SIG-M5 treated with dmso at 0.1 percent for 504 hours (cell line): ENCODE measurements around the gene INTS2.
"Not testable (repeated sequence)": the region's sequence is repeated elsewhere in the genome, so short reads cannot be mapped to it uniquely, and the experiment has no call there.

Experiments
- DNase-seq: peaks from one replicate; lab custom pipeline; 2025; ENCODE audit not compliant: unreplicated experiment; lab: John Stamatoyannopoulos, UW

INTS2 gene, protein sequence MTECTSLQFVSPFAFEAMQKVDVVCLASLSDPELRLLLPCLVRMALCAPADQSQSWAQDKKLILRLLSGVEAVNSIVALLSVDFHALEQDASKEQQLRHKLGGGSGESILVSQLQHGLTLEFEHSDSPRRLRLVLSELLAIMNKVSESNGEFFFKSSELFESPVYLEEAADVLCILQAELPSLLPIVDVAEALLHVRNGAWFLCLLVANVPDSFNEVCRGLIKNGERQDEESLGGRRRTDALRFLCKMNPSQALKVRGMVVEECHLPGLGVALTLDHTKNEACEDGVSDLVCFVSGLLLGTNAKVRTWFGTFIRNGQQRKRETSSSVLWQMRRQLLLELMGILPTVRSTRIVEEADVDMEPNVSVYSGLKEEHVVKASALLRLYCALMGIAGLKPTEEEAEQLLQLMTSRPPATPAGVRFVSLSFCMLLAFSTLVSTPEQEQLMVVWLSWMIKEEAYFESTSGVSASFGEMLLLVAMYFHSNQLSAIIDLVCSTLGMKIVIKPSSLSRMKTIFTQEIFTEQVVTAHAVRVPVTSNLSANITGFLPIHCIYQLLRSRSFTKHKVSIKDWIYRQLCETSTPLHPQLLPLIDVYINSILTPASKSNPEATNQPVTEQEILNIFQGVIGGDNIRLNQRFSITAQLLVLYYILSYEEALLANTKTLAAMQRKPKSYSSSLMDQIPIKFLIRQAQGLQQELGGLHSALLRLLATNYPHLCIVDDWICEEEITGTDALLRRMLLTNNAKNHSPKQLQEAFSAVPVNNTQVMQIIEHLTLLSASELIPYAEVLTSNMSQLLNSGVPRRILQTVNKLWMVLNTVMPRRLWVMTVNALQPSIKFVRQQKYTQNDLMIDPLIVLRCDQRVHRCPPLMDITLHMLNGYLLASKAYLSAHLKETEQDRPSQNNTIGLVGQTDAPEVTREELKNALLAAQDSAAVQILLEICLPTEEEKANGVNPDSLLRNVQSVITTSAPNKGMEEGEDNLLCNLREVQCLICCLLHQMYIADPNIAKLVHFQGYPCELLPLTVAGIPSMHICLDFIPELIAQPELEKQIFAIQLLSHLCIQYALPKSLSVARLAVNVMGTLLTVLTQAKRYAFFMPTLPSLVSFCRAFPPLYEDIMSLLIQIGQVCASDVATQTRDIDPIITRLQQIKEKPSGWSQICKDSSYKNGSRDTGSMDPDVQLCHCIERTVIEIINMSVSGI

DNA sequence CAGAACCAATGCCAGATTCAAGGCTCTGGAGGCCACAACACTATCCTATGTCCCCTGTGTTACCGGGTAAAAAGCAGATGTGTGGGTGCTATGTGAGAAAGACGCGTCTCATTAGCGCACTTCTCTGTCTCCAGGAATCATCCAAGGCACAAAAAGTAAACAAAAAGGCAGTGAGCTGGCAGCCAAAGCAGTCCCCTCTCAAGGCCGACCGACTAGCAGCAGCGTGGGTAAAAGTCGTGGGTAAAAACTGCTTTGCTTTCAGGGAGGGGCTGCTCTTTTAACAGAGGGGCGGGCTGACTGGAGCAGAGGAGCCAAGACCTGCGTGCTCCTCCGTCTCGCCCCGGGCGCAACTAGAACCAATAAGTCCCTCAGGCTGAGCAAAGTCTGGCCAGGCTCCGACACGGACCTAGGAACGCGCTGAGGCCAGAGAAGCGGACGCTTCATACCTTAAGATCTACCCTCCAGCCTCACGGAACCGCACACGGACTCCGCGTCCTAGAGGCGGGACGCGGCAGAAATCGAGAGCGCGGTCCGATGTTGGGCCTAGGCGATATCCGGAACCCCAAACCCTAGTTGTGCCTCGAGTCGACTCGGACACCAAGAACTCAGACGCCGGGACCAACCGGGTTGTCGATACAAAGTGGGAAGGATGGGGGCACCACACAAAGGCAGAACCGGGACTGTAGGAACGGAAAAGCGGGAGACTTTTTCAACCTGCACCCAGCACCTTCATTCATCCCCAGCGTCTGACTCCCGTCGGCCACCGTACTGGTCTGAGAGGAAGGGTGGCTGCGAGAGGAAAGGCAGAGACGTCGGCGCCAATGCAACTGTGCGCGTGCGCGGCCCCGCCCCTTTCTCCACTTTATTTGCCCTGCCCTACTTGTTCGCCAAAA lies at the start of gene INTS2:
Gene INTS2 (minus strand): TSS at position 775 of the 893 bp plus-strand sequence. CDS start 1,338 bp downstream, outside the sequence.
- peak; percentile 96 for DNase-seq

- DNase-seq: no peak
Observed at GRCh38 chr17:61974115-61974514, 46.3 kb upstream of the INTS2 start.

- DNase-seq: no peak
Observed at GRCh38 chr17:61972311-61972710, 44.5 kb upstream of the INTS2 start.

DNA sequence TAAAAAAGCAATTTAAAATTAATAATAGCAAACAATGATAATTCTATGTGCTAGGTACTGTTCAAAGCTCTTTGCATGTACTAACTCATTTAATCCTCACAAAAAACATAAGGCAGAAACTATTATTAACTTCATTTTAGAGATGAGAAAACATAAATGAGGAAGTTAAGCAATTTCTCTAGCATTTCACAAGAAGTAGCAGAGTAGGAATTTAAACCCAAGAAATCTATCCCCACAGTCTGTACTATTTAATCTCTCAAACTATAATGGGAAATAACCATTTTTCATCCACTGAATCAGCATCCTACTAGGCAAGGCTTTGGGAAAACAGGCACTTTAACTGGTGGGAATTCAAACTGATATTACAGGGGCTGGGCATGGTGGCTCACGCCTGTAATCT lies 42.2 kb upstream of the INTS2 start:
- peak; percentile 90 for DNase-seq

DNA sequence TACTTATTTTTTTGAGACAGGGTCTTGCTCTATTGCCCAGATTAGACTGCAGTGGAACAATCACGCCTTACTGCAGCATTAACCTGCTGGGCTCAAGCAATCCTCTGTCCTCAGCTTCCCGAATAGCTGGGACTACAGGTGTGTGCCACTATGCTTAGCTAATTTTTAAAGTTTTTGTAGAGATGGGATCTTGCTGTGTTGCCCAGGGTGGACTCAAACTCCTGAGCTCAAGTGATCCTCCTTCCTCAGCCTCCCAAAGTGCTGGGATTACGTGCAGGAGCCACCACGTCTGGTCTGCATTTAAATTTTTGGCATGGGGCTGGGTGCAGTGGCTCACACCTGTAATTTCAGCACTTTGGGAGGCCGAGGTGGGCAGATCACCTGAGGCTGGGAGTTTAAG lies 41.0 kb upstream of the INTS2 start:
- DNase-seq: no peak

GRCh38 chr17:61967729-61968128 lies 39.9 kb upstream of the INTS2 start:
- no peak for DNase-seq

DNA sequence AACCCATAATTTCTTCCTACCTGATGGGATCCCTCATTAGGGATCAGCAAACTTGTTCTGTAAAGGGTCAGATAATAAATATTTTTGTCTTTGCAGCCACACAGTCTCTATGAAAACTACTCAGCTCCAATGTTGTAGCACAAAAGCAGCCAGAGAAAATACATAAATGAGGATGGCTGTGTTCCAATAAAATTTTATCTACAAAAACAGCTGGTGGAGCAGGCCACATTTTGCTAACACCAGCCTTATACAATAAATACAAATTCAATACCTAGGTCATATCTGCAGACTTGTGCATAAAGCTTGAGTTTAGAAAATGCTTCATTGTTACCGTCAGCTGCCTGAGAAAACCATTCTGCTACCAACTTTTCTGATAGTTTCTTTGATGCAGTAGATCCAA lies 38.4 kb upstream of the INTS2 start:
- no peak for DNase-seq

GRCh38 chr17:61955619-61956018 lies 27.8 kb upstream of the INTS2 start:
- DNase-seq: no peak

DNA sequence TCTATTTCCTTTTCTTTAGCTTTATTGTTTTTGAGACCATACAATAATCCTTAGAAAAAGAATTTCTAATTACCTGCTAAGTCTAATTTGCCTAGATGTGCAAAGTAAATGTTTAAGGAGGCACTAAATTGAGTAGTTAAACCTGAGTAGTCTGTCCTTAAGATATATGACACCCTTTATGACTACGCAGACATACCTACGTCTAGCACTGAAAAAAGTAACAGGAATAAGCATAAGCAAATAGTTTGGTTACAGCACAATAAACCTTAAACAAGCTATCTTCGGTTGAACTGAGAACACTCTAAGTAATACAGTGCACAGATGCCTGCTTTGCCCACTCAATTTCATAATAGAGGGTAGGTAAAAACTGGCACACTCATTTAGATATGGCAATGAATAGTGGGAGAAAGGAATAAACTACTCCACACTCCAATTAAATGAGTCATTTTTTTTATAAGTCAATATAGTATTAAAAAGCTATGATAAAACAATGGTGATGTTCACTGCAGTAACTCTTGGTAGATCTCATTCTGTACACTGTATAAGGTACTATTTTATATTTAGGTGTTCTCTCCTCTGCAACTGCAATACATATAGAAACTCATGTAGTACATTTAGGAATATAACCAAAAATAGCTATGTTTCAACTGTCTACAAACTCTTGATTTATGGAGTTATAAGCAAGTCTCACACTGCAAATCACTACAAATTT lies 19.7 kb upstream of the INTS2 start:
- DNase-seq: no peak

DNA sequence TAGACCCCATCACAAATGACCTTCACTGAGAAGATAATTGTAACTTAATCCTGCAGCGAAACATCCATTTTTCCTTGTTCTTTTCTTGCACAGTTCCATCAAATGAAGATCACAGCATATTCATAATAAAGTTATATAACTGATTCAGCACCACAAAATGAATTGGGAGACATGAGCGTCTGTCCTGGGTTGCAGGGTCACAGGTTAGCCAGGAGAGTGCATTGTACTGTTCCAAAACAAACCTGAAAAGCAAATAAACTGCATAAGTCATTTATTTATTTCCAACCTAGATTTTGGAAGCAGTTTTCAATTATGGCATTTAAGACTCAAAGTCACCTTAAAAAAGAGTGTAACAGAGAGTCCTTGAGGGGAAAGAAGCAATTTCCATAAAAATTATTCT lies 18.6 kb upstream of the INTS2 start:
- no peak for DNase-seq

DNA sequence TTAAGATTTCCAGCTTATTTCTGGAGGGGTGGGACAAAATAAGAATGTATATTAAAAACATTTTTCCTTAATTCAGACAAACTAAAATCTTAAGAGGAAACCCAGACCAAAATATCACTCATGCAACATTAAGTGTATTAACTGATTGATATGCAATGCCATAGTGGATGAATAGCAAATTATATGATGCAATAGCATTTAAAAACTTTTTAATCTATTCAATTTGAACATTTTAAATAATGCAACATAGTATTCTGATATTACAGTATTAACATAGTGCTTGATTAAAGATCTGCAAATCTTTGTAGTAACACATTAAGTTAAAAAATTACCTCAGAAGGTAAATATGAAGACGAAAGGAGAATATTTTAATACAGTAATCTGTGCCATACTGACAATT lies 15.3 kb upstream of the INTS2 start:
- DNase-seq: no peak

DNA sequence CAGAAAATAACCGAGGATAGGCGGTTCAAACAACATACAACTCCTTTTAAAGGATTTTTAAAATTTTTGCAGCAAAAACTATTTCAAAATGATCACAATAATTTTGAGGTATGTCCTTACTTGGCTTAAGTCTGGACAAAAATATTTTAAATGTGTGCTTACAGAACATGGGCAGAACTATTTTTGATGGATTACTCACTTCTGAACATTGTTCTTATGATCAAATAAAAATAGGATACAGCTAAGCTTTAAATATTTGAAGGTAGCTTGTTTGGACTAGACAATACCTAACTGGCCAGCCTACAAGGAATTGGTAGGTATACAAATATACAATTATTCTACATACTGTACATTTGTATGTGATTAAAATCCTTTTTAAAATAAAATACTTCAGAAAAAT lies 14.3 kb upstream of the INTS2 start:
- no peak for DNase-seq

DNA sequence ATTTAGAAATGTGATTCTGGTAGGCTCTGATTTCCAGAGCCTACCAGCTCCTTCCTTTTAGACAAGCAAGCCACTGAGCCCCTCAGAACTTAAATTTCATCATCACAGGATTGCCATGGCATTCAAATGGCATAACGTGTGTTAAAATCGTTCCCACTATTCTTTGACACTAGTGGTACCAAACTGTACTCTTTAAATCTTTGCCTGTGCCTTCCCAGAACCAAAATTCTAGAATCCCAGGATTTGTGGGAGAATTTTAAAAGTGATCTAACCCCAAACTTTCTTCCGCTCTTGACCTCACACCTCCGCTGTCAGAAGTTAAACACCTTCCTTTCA lies 287 bp upstream of the INTS2 start:
- DNase-seq: no peak

- no peak for DNase-seq
Observed at GRCh38 chr17:61926826-61927207, 965 bp downstream of the INTS2 start.

DNA sequence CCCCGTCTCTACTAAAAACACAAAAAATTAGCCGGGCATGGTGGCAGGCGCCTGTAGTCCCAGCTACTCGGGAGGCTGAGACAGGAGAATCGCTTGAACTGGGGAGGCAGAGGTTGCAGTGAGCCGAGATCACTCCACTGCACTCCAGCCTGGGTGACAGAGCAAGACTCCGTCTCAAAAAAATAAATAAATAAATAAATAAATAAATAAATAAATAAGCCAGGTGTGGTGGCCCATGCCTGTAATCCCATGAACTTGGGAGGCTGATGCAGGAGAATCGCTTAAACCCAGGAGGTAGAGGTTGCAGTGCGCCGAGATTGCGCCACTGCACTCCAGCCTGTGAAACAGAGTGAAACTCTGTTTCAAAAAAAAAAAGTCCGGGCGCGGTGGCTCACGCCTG lies 12.6 kb downstream of the INTS2 start:
- DNase-seq: not testable (repeated sequence)

DNA sequence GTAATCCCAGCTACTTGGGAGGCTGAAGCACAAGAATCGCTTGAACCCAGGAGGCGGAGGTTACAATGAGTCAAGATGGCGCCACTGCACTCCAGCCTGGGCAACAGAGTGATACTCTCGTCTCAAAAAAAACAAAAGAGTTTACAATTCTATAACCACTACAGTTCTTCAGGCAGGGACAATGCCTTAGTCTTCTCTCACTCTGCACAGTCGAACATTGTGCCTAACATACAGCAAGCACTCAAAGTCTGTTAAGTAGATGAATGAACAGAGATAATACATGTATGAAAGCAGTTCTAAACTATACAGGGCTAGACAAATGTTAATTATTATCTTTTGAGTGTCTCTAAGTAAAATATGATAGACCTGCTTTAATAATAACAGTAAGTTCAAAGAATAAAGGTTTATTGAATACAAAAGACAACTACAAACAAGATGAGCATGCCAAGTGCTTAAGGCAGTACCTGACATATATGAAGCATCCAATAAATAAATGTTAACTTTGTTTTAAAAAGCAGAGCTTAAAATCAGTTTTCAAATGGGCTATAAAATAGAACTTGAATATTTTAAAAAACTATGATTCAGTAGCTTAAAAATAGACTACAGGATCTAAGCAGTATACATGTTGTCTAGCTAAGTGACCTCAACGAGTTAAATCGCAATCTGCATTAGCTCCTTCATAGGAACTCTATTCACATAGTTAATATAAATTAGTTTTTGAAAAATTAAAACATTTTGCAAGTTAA lies 19.3 kb downstream of the INTS2 start:
- DNase-seq: no peak

- DNase-seq: no peak
Observed at GRCh38 chr17:61907361-61907760, 20.4 kb downstream of the INTS2 start.

DNA sequence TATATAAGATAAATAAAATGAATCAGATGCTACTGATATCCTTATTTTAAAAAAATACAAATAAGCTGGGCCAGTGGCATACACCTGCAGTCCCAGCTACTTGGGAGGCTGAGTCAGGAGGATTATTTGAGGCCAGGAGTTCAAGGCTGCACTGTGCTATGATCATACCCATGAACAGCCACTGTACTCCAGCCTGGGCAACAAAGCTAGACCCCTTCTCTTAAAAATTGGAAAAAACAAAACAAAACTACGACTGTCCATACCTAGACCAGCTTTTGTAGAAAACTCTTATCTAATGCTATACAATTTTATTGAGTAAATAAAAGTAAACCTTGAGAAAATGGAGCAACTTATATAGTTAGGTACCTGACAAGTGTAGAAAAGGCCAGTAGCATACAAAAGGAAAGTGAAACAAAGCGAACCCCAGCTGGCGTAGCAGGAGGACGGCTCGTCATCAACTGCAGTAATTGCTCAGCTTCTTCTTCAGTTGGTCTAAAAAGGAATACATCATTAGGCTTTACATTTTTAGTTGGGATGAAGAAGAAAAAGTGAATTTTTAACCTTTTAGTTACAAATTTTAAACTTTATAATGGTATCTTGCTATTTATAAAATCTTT lies 23.6 kb downstream of the INTS2 start:
- DNase-seq: no peak

DNA sequence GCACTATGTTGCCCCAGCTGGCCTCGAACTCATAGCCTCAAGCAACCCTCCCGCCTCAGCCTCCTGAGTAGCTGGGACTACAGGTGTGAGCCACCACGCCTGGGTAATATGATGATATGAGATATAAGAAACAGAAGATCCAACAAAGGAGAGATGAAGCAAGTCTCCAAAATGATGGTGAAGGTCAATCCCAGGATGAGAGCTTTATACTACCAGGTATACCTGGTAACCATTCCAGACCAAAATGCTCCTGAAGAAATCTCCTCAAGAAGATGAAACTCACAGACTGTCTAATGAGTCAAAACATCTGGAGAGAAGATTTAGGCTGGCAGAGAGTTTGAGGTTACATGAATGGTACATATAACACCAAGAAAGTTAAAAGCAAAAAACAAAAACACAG lies 24.5 kb downstream of the INTS2 start:
- DNase-seq: no peak
